IPS-NIHi11 (cell line): ENCODE results near the gene CSNK2A1.
"Not testable (repeated sequence)": the region's sequence is repeated elsewhere in the genome, so short reads cannot be mapped to it uniquely, and the experiment has no call there.

Experiments used
- DNase-seq: peaks from one replicate; pipeline ENCODE4 v3.0.0; 2012; ENCODE audit warnings: mixed read lengths, low spot score

Gene CSNK2A1

DNA sequence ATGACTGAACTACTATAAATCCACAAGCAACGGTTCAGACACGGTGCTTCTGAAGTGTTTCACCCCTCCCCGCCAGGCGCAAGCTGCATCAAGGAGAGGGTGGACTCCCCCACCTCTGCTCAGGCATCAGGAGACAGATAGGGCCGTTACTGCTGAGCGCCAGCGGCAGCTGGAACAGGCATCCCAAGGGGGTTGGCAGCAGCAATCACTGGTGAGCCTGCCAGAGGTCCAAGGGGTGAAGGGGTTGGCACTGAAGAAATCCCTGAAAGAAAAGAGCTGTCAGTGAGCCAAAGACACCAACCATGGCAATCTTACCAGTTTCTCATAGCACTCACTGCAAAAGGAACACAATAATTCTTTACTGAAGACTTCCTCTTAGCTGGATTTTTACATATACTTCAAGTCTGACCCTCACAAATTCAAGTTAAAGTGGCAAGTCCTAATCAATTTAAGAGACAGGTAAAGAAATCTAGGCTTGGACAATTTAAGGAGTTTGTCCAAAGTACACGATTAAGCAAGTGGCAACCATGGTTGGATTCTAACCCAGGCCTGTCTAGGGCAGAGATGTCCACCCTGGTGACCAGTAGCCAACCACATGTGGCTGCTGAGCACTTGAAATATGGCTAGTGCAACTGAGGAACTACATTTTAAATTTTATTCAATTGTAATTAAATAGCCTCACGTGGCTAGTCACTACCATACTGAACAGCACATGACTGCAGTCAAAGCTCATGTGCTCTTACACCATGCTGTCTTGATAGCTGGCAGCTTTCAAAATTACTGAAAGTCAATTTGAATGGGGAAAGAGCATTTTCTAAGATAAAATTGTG is 59.6 kb downstream of the CSNK2A1 start:
- DNase-seq: no peak

DNA sequence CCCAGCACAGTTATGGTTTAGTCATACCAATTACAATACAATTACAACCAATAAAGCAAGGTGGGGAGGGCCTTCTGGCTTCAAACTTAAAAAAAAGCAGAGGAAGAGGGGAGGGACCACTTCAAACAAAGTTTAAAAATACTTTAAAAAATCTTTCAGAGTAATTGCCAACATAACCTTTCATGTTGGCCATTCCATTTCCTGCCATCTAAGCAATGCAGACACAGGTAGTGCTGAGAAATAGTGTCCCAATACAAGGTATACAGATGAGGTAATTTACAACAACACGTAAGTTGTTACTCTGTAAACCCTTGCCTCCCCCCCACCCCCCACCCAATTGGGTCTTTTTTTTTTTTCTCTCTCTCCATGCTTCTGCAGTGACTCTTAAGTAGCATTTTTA is 62.4 kb downstream of the CSNK2A1 start:
- DNase-seq: no peak

DNA sequence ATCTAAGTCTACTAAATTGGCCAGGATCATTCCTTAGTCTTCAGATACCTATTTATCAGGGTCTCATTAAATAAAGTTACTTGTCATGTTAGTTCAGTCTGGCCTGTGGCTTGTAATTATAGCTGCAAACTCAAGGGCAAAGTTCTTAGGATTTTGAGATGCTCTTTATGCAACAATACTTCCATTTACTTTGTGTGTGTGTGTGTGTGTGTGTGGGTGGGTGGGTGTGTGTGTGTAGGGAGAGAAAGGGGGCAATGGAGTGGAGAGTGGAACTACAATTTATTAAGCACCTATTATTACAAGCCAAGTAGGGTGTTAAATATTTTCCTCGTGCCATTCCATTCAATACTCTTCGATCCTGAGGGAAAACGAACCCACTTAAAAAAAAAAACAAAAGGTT is 63.5 kb downstream of the CSNK2A1 start:
- DNase-seq: no peak

DNA sequence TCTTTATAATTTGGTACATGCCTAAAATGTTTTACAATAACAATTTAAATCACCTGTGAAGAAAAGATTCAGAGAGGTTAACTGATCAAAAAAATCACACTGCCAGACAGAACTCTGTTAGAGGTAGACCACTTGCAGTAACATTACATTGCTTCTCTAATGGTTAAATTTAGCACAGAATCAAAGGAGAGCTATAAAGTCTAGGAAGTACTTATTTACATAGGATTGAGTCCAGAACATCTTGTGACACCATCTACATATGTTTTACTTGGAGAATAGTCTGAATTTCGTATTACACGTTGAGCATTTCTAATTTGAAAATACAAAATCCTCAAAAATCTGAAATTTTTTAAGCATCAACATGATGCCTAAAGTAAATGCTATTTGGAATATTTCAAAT is 64.1 kb downstream of the CSNK2A1 start:
- no peak for DNase-seq

DNA sequence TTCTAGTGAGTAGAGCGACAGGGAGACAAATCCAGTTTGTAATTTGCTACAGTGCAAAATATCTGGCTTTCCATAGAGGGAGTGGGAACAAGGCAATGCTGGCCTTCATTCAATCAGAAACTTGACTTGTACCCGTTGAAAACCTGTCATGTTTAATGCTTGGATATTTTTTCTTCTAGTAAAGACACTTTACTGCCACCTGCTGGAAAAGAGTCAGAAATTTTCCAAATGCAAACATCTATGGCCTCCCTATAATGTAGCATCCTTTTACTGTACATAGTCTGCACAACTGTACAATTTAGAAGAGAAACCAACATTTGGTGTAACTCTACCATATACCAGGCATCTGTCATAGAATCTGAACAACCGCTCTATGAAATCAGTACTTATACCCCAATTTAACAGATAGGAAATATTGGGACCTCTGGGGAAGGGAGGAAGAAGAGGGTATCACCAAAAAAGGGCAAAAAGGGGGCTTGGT is 64.6 kb downstream of the CSNK2A1 start:
- peak; percentile 50 for DNase-seq

DNA sequence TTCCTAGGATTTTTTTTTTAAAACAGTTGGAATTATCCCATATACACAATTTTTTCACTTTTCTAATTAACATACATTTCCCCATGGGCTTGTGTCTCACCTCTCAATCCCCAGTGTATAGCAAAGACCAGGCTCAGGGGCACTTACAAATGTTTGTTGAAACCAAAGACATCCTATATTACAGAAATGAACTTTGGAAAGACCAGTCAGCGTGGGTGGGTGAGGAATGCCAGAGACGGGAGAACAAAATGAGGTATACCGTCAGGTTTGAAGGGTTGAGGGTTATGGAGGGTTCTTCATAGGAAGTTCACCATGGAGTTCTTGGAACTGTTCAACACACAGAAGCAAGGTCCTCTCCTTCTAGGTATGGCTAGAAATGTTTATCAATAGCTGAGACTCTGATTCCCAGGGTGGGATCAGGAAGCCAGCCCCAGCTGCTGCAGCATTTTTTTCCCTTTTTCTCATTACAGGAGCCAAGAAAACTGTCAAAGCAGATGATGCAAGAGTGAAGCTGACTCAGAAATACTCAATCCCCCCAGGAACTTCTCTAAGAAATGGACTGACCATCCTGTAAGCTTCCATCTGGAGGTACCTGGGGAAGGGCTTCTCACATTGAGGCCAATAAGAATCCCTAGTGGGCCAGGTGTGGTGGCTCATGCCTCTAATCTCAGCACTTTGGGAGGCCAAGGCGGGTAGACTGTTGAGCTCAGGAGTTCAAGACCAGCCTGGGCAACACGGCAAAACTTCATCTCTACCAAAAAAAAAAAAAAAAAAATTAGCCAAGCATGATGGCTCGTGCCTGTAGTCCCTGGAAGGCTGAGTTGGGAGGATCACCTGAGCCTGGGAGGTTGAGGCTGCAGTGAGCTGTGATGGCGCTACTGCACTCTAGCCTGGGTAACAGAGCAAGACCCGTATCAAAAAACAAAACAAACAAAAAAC is 65.3 kb downstream of the CSNK2A1 start:
- no peak for DNase-seq

DNA sequence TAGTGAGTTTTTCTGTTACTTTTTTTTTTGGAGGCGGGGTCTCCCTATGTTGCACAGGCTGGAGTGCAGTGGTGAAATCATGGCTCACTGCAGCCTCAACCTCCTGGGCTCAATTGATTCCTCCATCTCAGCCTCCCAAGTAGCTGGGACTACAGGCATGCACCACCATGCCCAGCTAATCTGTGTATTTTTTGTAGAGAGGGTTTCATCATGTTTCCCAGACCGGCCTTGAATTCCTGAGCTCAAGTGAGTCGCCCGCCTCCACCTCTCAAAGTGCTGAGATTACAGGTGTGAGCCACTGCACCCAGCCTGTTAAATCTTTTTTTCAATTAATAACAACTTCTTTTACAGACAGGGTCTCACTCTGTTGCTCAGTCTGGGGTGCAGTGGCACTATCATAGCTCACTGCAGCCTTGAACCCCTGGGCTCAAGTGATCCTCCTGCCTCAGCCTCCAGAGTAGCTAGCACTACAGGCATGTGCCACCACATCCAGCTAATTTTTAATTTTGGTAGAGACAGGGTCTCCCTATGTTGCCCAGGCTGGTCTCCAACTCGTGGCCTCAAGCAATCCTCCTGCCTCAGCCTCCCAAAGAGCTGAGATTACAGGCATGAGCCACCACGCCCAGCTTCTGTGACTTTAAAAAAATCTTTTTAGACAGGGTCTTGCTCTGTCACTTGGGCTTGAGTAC is 66.9 kb downstream of the CSNK2A1 start:
- DNase-seq: not testable (repeated sequence)

DNA sequence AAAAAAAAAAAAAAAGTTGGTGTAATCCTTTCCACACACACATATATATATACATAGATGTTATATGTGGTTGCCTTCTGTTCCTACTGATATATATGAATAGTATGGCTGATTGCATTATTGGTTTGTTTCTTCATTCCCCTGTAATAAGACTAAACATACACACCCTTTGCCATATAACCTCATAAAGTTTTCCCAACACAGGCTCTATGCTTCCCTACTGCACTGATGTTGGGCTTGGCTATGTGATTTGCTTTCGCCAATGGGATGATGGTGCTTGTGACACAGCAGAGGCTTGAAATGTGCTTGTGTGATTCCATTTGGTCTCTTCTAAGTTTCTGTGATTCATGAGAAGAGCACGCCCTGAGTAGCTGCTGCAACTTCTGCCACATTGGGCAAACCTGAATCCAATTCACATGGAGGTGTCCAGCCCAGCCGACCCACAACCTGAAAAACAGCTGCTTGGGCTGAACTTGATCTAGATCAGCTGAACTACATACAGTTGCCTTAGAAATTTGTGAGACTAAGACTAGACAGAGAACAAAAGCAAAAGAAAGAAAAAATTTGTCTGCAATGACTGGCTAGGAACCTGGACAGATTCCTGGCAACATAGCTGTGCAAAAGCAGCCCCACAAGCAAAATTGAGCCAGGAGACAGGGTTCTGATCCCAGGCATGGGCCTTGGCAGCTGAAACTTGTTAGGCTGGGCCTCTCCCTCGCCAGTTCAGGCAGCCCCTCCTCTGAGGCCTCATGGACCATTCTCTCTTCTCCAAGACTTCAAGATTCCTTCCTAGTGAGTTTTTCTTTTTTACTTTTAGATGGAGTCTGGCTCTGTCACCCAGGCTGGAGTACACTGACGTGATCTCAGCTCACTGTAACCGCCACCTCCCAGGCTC is 67.9 kb downstream of the CSNK2A1 start:
- no peak for DNase-seq

DNA sequence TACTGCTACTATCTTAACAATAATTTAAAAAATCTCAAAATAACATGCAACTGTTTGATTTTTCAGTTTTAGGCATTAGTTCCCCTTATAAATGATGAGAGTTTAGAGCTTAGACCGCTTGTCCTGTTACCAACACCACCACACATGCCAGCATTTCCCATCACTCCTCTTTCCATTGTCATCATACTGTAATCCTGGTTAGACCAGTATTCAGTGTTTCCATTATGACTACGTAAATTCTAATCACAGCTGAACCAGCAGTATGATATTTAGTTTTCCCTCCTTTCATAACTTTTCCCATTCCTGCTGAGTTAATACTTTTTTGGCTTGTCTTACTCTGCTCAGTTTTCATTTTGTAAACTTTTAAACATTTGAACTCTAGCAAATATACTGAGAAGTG is 69.0 kb downstream of the CSNK2A1 start:
- DNase-seq: no peak

DNA sequence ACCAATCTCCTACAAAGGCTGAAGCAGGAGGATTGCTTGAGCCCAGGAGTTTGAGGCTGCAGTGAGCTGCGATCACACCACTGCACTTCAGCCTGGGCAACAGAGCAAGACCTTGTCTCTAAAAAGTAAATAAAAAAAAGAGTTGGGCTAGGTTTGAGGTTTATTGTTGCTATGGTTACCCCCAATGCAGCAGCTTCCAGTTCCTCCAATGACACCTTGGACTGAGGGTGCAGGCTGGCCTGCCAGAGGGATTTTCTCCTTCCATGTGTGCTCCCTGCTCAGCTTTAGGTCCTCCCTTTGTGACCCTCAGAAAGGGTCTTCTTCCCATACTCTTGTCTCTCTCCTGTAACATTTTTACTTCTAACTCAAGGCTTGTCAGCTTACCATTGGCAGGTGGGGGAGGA is 70.7 kb downstream of the CSNK2A1 start:
- DNase-seq: no peak

DNA sequence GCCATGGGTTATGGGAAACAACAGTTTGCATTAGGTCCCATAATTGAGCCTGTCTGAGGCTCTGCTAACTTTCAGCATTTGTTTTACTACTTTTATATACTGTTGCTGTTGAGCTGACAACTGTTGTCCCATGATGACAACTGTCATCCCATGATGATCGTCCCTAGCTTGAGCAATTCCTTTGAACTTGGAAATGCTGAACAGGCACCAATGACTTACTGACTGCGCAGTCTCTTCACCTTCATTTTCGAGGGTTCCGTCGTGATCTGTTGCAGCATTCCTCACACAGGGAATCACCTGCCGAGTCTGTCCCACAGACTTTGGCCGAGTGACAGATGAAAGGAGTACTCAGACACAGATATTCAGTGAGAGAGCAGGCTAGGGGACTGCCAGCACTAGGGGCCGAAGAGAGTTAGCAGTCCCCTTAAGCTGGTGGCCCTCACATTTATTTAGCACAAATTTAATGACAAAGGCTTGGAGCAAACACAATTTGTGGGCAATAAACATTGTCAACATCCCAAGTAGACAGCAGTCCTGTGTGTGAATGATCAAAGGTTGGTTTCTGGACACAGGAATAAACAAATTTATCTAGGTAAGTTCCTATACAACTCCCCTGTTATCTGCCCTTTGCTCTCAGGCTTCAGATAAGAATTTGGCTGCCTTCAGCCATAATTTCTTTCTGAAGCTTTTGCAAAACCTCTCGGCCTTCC is 71.3 kb downstream of the CSNK2A1 start:
- DNase-seq: no peak

DNA sequence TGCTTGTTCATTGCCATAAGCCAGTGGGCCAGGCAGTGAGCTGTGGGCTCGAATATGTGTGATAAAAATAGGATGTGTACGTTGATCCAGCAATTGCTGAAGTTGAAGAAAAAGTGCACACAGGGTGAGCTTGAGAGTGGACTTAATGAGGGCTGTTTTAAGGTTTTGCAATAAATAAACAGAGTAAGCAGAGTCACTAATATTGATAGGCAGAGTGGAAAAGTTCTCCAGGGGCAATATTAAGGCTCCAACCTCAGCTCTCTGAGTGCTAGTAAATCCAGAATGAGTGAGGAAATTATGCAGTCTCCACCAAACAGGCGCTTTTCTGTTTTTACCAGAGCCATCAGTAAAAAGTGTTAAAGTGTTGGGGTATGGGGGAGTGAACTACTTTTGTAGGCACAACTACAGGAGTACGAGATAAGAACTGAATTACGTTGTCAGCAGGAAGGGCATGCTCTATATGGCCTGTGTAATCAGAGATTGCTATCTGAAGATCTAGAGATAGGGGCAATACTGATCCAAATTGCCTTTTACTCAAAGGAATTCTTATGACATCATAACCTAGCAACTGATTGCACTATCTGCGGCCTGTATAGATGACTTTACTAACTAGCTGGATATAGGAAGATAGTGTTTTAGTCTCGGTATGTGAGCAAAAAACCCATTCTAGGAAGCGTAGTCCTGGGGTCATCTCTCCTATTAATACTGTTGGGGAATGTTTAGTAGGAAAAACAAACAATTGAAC is 73.7 kb downstream of the CSNK2A1 start:
- DNase-seq: no peak

DNA sequence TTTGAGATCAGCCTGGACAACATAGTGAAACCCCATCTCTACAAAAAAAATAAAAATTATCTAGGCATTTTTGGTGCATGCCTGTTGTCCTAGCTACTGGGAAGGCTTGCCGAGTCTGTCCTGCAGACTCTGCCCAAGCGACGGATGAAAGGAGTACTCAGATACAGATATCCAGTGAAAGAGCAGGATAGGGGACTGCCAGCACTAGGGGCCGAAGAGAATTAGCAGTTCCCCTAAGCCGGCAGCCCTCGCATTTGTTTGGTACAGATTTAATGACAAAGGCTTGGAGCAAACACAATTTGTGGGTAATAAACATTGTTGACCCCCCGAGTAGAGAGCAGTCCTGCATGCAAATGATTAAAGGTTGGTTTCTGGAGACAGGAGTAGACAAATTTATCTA is 75.8 kb downstream of the CSNK2A1 start:
- DNase-seq: no peak

DNA sequence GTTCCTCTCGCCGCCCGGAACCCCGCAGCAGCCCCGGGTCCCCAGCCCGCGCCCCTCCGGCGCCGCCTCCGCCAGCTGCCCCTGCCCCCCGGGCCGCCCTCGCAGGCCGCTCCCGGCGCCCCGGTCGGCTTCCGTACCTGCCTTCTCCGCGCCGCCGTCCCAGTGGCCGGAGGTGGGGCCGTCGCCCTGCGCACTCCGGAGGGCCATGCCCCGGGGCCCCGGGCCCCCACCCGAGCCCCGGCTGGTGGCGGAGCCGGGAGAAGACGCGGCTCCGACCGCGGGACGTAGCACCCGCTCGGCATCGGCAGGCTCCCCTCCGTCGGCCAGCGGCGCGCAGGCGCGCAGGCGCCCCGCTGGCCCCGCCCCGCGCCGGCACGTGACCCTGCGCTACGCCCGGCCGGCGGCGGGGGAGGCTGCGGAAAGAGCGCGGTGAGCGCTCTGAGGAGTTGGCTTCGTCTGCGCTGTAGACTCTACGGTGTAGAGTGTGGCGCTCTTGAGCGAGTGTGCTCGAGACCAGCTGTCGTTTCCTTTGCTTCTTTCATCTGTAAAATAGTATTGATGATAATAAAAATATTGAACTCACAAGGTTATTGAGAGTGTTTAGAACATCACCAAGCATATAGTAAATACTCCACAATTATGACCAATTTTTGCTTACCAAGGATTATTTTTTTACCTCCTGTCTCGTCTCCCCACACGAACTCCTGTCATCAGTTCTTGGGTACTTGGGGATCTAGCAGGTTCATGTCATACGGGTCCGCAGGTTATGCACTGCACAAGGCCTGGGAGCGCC is 81.2 kb downstream of the CSNK2A1 start, which contains the start of gene TBC1D20:
Gene TBC1D20, minus strand, starts transcription at position 335 of the 793 bp plus-strand sequence. Its CDS starts 128 bp downstream, at position 207.
- DNase-seq: peak; percentile 97

DNA sequence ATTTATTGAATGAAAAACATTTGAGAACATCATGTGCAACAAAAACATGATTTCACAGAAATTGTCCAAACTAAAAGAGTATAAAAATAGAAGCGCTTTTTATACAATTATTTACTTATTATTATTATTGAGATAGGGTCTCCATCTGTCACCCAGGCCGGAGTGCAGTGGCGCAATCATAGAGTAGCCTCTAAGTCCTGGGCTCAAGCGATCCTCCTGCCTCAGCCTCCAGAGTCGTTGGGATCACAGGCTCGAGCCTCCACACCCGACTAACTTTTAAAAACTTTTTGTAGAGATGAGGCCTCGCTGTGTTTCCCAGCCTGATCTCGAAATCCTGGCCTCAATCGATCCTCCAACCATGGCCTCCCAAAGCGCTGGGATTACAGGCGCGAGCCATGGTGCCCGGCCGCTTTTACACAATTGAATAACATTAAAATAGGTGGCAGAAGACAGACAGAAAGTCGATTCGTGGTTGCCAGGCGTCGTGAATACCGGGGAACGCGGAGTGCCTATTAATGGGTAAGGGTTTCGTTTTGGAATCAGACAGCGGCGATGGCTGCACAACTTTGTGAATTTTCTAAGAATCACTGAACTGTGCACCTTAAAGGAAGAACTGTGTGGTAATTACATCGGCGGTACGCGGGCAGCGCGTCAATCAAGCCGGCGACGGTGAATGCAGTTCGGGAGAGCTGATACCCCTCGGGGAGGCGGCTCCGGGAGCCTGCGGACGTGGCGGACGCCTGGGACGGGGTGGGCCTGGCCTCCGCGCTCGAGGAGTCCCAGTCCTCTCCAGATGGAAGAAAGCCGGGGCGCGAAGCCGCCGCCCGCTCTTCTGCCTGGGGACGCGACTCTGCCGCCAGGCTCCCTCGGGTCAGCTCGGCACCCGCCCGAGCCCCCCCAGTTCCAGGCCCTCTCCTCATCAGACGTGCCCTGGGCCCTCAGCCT is 82.1 kb downstream of the CSNK2A1 start:
- DNase-seq: peak; percentile 82

DNA sequence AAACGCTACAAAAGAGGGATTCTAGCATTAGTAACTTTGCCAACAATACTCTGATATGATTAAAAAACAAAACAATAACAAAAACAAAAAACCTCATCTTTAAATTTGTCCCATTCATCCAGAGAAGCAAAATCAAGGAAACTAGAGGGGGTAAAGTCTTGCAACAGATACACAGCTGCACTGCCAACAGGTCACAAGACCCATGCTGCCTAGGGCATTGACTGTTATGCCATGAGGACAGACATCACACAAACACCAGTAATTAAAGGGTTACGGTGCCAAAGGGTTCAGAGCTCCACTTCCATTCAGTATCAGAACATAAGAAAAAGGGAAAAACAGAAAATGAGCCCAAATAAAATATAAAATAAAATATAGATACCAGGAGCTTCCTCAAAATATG is 82.9 kb downstream of the CSNK2A1 start:
- DNase-seq: no peak

DNA sequence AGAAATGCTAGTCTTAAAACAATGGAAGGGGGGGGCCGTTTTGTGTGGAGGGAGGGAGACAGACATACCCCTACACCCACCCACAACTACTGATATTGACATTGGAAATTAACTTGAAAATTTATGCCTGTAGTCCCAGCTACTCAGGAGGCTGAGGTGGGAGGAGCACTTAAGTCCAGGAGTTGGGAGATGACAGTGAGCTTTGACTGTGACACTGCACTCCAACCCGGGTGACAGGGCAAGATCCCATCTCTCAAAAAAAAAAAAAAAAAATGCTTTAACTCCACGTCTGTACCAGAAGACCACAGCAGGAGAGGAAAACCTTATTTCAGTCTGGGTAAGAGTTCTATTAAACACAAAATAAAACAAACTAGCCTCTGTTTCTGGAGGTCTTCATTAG is 83.4 kb downstream of the CSNK2A1 start:
- no peak for DNase-seq

DNA sequence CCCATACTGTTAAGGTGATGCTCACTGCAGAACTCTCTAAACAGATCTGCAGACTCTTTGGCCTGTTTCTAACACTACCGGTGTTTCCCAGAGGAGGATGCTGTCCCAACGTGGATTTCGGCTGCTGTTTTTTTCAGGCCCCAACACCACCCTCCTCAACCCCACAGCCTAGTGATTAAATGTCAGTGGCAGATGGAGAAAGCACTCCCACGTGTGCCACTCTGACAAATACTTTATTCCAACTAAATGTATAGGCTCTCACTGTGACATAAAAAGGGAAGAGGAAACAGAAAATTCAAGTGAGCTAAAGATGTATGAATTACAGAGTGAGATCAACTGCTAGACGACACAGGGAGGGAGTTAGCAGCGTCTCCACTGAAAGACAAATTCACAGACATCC is 84.8 kb downstream of the CSNK2A1 start:
- DNase-seq: no peak
